A549 (cell line): ENCODE measurements around the gene EIF5. TPM values are rescaled to one million over a fixed set of nuclear protein-coding genes. Genes with fewer than 3 reads are reported as not detected.
A peak's percentile ranks its signal among the peaks of the same experiment; 100 is the strongest.

Experiments used
- ATAC-seq, 2 experiments: fragments of 200-7000 bp in 1 of 2; fragments of >200 bp in 1 of 2; cut with Nextera tagmentation in 1 of 2; cut with Tn5 transposase in 1 of 2; 3 replicates each; pipeline versions ENCODE4 v1.8.0 to v1.9.1; 2018 to 2020; ENCODE audit warnings: mild to moderate bottlenecking in 1 of 2, moderate library complexity in 1 of 2
- CTCF ChIA-PET: fragments of 300-600 bp; sonication (Branson Sonifier 250); formaldehyde crosslinking; extraction: SDS; loops from one replicate; lab custom pipeline; 2021; ENCODE audit warnings: antibody characterized with exemption, inconsistent platforms; lab: Yijun Ruan, JAX
- POLR2A ChIA-PET: fragments of 350-600 bp; formaldehyde crosslinking; extraction: SDS; loops from one replicate; lab custom pipeline; 2021; ENCODE audit warnings: antibody characterized with exemption, inconsistent platforms; lab: Yijun Ruan, JAX
- DNase-seq, 2 experiments: peaks; one replicate each; pipeline versions ENCODE4 v3.0.0 to v3.0.0-alpha.2; 2011 to 2016; ENCODE audit warnings: low read depth in 1 of 2, low spot score in 1 of 2
- FAIRE-seq: peaks from 2 replicates; lab custom pipeline; 2011; peaks lifted over from hg19 to GRCh38; lab: Jason Lieb, UNC
- H3K27ac ChIP-seq, 2 experiments: fragments of >200 bp; sonication (Bioruptor Twin); formaldehyde crosslinking; 3 replicates each; pipeline ENCODE4 v1.5.1; 2016 to 2017
- H3K4me1 ChIP-seq: fragments of >200 bp; sonication (Bioruptor Twin); formaldehyde crosslinking; 3 replicates; pipeline ENCODE4 v1.6.1; 2016
- H3K4me2 ChIP-seq: fragments of >200 bp; sonication (Bioruptor Twin); formaldehyde crosslinking; 3 replicates; pipeline ENCODE4 v1.6.1; 2016
- H3K4me3 ChIP-seq: fragments of >200 bp; sonication (Bioruptor Twin); formaldehyde crosslinking; 3 replicates; pipeline ENCODE4 v1.5.1; 2016
- H3K9me3 ChIP-seq: fragments of >200 bp; sonication (Bioruptor Twin); formaldehyde crosslinking; 3 replicates; pipeline ENCODE4 v1.6.1; 2016
- BHLHE40 ChIP-seq: IDR thresholded peaks from 2 replicates; pipeline ENCODE4 v1.6.1; 2012; ENCODE audit warnings: low read depth, low read length, inconsistent platforms
- CBX2 ChIP-seq: fragments of 200-600 bp; sonication (generic); IDR thresholded peaks from 2 replicates; pipeline ENCODE4 v1.6.1; 2016; ENCODE audit warnings: low read depth, mild to moderate bottlenecking, borderline replicate concordance
- CBX8 ChIP-seq: fragments of 200-600 bp; sonication (generic); IDR thresholded peaks from 2 replicates; pipeline ENCODE4 v1.6.1; 2016
- CEBPB ChIP-seq, 2 experiments: fragments of >200 bp in 1 of 2; sonication (Bioruptor Twin) in 1 of 2; formaldehyde crosslinking in 1 of 2; IDR thresholded peaks; 2 replicates each; pipeline ENCODE4 v1.6.1; 2012 to 2016
- CHD4 ChIP-seq: fragments of 200-600 bp; sonication (generic); IDR thresholded peaks from 2 replicates; pipeline ENCODE4 v1.6.1; 2016; ENCODE audit warnings: antibody characterized with exemption, mild to moderate bottlenecking, borderline replicate concordance
- EHF ChIP-seq: fragments of 250-450 bp; sonication (Bioruptor Pico); IDR thresholded peaks from 2 replicates; pipeline ENCODE4 v1.5.0; 2020; ENCODE audit warnings: mild to moderate bottlenecking
- MAX ChIP-seq: IDR thresholded peaks from 2 replicates; pipeline ENCODE4 v1.6.1; 2012
- NFE2L2 ChIP-seq: fragments of 150-350 bp; conservative IDR thresholded peaks from 2 replicates; pipeline ENCODE4 v1.6.1; 2014; ENCODE audit warnings: low read length
- NPAS2 ChIP-seq: fragments of 250-450 bp; sonication (Bioruptor Pico); IDR thresholded peaks from 2 replicates; pipeline ENCODE4 v1.8.0; 2022; ENCODE audit warnings: mild to moderate bottlenecking, moderate library complexity, borderline replicate concordance
- PHF8 ChIP-seq: fragments of 200-600 bp; sonication (generic); IDR thresholded peaks from 2 replicates; pipeline ENCODE4 v1.6.1; 2016; ENCODE audit warnings: low read depth, mild to moderate bottlenecking, antibody characterized with exemption, moderate library complexity, borderline replicate concordance
- POLR2A ChIP-seq: IDR thresholded peaks from 2 replicates; pipeline ENCODE4 v1.6.1; 2012; ENCODE audit warnings: mild to moderate bottlenecking, low read length
- POLR2AphosphoS2 ChIP-seq: conservative IDR thresholded peaks from 2 replicates; pipeline ENCODE4 v1.6.1; 2012; ENCODE audit warnings: low read length, improper control_type of control experiment, inconsistent platforms
- RARB ChIP-seq: fragments of 250-450 bp; sonication (Bioruptor Pico); IDR thresholded peaks from 2 replicates; pipeline ENCODE4 v1.8.0; 2021; ENCODE audit warnings: mild to moderate bottlenecking, moderate library complexity
- TFCP2L1 ChIP-seq: fragments of 250-450 bp; sonication (Bioruptor Pico); IDR thresholded peaks from 2 replicates; pipeline ENCODE4 v1.5.0; 2021; ENCODE audit warnings: mild to moderate bottlenecking
- ZSCAN20 ChIP-seq: fragments of 250-450 bp; sonication (Bioruptor Pico); IDR thresholded peaks from 2 replicates; pipeline ENCODE4 v1.8.0; 2022; ENCODE audit warnings: mild to moderate bottlenecking, moderate library complexity
- WGBS: methylation state at CpG from one replicate; pipeline ENCODE4 v1.1.6; 2017; ENCODE audit errors: missing lambda C conversion rate; 5-methylcytosine and 5-hydroxymethylcytosine counted together
- polyA plus RNA-seq, 4 experiments: library from polyadenylated mRNA; depleted of rRNA in 3 of 4; stranded (reverse); fragments of >200 nt; fragmentation: RNase III in 1 of 4; extraction: RNeasy Plus Mini Kit Qiagen cat#74134 plus additional on column Dnase treatment in 1 of 4; gene quantifications; 2 replicates in 3 of 4; 3 replicates in 1 of 4; pipeline ENCODE4 v1.2.3, GENCODE V29; 2011 to 2017
- TF ChIP-seq, protein P1 (sequence below): fragments of >200 bp; sonication (Bioruptor Twin); formaldehyde crosslinking; IDR thresholded peaks from 3 replicates; pipeline ENCODE4 v1.6.1; 2016
- TF ChIP-seq, protein P2 (sequence below): fragments of >200 bp; sonication (Bioruptor Twin); formaldehyde crosslinking; IDR thresholded peaks from 3 replicates; pipeline ENCODE4 v1.5.1; 2016
- TF ChIP-seq, protein P3 (sequence below): fragments of >200 bp; sonication (Bioruptor Twin); formaldehyde crosslinking; IDR thresholded peaks from 2 replicates; pipeline ENCODE4 v1.6.1; 2016

EIF5 gene
- polyA plus RNA-seq, 2 of the 4 experiments (the other 2 are of a cell fraction) = 276 to 591 TPM

DNA sequence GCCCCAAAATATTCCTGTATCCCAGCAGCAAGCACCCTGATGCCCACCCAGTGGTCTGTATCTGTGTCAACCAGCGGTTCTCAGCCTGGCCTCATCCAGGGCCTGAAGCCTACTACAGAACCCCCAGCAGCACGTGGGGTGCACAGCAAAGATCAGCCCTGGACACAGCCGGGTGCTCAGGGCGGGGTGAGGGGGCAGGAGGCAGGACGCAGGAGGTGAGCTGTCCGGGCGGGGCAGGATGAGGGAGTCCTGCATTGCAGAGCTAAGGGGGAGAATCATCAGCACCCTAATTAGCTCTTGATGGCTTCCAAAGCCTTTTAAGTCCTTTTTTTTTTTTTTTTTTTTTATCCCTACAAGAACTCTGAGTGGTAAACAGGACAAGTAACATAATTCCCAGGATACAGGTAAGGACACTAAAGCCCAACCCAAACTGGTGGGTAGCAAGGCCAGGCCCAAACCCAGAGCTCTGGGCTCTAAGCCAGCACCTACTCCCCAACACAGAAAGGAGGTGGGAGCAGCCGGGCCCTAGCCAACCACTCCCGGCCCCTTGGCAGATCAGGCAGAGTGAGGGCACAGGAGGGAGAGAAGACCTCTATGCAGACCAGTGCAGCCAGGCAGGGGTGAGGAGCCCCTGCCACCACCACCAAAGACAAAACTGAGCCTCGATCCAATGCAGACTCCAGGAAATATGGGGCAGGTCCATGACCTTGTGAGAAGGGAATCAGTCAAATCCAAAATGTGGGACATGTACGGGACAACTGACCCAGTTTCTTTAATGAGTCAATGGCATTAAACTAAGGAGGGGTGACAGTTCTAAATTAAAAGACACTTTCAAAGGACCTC lies 32.3 kb upstream of the EIF5 start:
- CTCF ChIA-PET = interaction anchor here (0.6 to 4.7 kb wide), 7 partner anchors 9 to 646 kb away, joined by 3 to 25 read pairs (median 4); no protein-coding TSS in a partner anchor
- POLR2A ChIA-PET = no interaction called here
- Histone ChIP-seq H3K4me3 (no peak overlapping the region), H3K27ac (peak overlapping the region; percentile 11 to 71; a peak in 4 of 6 replicates), H3K4me2 (peak overlapping the region; percentile 42), H3K4me1 (peaks cover 22% of the 10 kb centered on the region), H3K9me3 (no peaks in the 10 kb centered on the region)
- 59% methylated on average over 10 of the region's 11 CpGs for WGBS
- DNase-seq (no peak), ATAC-seq (peak; percentile 40 to 48; a peak in 2 of 6 replicates), FAIRE-seq (no peak)
- TF ChIP-seq EHF (no peak), NPAS2 (CRISPR knock-in tag) (no peak)

DNA sequence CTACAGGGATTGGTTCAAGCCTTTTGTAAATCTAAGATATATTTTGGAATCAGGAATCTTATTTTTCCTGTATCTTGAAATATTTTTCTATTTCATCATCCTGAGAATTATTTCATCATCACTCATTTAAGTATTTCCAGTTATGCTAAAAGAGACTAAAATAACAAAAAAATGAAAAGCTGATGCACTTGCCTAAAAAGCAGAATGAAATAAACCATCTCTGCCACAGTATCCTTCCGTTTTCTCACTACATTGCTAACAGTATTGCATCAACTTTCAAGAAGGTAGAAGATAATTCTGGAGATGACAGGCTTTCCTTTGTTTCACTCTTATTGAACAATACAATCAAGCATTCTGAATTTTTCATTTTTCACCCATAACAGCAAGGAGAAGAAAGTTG lies 31.1 kb upstream of the EIF5 start:
- Histone ChIP-seq H3K9me3 (no peaks in the 10 kb centered on the region), H3K4me1 (peaks cover 22% of the 10 kb centered on the region), H3K27ac (peak overlapping the region; percentile 41 to 56; a peak in 4 of 6 replicates), H3K4me2 (no peak overlapping the region), H3K4me3 (no peak overlapping the region)
- FAIRE-seq (no peak), ATAC-seq (no peak), DNase-seq (no peak)
- TF ChIP-seq, protein P1, sequence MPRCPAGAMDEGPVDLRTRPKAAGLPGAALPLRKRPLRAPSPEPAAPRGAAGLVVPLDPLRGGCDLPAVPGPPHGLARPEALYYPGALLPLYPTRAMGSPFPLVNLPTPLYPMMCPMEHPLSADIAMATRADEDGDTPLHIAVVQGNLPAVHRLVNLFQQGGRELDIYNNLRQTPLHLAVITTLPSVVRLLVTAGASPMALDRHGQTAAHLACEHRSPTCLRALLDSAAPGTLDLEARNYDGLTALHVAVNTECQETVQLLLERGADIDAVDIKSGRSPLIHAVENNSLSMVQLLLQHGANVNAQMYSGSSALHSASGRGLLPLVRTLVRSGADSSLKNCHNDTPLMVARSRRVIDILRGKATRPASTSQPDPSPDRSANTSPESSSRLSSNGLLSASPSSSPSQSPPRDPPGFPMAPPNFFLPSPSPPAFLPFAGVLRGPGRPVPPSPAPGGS = no peak
- TF ChIP-seq CHD4 = no peak
- TF ChIP-seq CEBPB (IDR thresholded peaks at IDR 0.05) = peak; percentile 53 to 59; a peak in 2 of 4 replicates
- no peak for TF ChIP-seq TFCP2L1
- ChIA-PET CTCF (interaction anchor here (1.0 to 2.7 kb wide), 2 partner anchors 11 to 88 kb away, joined by 3 to 20 read pairs; no protein-coding TSS in a partner anchor), POLR2A (no interaction called here)
- WGBS = 73% methylated on average over 1 of the region's 1 CpG

DNA sequence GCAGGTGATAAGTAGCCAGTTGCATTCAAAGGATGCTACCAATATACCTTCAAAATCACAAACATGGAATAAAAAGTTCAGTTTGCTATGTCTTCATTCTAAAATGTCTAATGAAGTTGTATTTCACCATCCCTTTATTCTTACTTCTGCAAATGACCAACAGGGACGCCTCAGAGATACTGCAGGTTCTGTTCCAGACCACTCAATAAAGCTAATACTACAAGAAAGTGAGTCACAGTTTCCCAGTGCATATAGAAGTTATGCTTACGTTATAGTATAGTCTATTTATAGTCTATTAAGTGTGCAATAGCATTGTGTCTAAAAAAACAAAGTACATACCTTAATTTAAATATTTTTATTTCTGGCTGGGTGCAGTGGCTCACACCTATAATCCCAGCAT lies 29.3 kb upstream of the EIF5 start:
- FAIRE-seq (no peak), ATAC-seq (no peak), DNase-seq (no peak)
- no peak for TF ChIP-seq EHF
- TF ChIP-seq MAX = no peak
- TF ChIP-seq CHD4 = no peak
- WGBS = 22% methylated on average over 2 of the region's 2 CpGs
- Histone ChIP-seq H3K9me3 (no peaks in the 10 kb centered on the region), H3K4me2 (no peak overlapping the region), H3K27ac (no peak overlapping the region), H3K4me1 (peaks cover 22% of the 10 kb centered on the region), H3K4me3 (no peak overlapping the region)
- ChIA-PET POLR2A (no interaction called here), CTCF (interaction anchor here (0.6 to 2.1 kb wide), 3 partner anchors 9 to 200 kb away, joined by 3 to 7 read pairs (median 6); no protein-coding TSS in a partner anchor)

DNA sequence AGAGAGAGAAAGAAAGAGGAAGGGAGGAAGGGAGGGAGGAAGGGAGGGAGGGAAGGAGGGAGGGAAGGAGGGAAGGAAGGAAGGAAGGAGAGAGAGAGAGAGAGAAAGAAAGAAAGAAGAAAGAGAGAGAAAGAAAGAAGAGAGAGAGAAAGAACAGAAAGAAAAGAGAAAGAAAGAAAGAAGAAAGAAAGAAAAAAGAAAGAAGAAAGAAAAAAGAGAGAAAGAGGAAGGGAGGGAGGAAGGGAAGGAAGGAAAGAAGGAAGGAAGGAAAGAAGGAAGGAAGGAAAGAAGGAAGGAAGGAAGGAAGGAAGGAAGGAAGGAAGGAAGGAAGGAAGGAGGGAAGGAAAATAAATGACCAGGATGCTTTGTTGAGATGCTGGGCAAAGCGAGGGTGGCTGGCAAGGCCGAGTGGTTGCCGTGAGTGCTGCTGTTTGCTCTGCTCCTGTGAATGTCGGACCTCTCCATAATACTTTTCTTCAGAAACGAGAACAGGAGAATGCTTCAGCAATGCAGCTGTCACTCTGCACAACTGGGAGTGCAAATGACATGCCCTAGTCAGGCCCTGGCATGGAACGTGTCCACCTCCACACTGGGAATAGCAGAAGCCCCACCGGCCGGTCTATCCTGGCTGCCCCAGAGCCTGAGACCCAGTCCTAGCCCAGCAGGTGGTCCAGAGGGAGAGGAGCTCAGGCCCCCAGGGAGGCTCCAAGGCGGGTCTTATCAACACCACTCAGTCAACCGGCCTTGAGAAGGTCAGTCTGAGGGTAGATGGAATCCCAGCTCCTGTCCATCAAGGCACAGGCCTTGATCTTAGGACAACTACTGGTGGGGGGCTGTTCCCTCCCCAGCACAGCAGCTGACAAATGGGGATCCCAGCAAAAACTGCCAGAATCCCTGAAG lies 25.1 kb upstream of the EIF5 start:
- ATAC-seq = 0 out of 6 replicates have a peak, but pooled peaks of 1 of the 2 experiments have one; percentile 24
- POLR2A ChIA-PET = no interaction called here
- H3K9me3 ChIP-seq = no peaks in the 10 kb centered on the region
- no peak overlapping the region for H3K4me3 ChIP-seq
- WGBS = 69% methylated on average over 10 of the region's 10 CpGs
- no peak overlapping the region for H3K27ac ChIP-seq
- H3K4me2 ChIP-seq = no peak overlapping the region
- no peak for TF ChIP-seq ZSCAN20
- TF ChIP-seq CBX2 = no peak
- TF ChIP-seq TFCP2L1 = no peak
- TF ChIP-seq CBX8 = no peak
- no peak for TF ChIP-seq POLR2A
- TF ChIP-seq, protein P2, sequence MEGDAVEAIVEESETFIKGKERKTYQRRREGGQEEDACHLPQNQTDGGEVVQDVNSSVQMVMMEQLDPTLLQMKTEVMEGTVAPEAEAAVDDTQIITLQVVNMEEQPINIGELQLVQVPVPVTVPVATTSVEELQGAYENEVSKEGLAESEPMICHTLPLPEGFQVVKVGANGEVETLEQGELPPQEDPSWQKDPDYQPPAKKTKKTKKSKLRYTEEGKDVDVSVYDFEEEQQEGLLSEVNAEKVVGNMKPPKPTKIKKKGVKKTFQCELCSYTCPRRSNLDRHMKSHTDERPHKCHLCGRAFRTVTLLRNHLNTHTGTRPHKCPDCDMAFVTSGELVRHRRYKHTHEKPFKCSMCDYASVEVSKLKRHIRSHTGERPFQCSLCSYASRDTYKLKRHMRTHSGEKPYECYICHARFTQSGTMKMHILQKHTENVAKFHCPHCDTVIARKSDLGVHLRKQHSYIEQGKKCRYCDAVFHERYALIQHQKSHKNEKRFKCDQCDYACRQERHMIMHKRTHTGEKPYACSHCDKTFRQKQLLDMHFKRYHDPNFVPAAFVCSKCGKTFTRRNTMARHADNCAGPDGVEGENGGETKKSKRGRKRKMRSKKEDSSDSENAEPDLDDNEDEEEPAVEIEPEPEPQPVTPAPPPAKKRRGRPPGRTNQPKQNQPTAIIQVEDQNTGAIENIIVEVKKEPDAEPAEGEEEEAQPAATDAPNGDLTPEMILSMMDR = no peak
- TF ChIP-seq POLR2AphosphoS2 = no peak
- TF ChIP-seq BHLHE40 = no peak
- TF ChIP-seq, protein P3, sequence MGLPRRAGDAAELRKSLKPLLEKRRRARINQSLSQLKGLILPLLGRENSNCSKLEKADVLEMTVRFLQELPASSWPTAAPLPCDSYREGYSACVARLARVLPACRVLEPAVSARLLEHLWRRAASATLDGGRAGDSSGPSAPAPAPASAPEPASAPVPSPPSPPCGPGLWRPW = no peak
- TF ChIP-seq RARB (CRISPR knock-in tag) = no peak
- no peak for TF ChIP-seq NFE2L2
- no peak for TF ChIP-seq PHF8
- no peaks in the 10 kb centered on the region for H3K4me1 ChIP-seq
- FAIRE-seq = no peak
- CTCF ChIA-PET = interaction anchor here (1.3 to 3.3 kb wide), 4 partner anchors 9 to 224 kb away, joined by 3 to 26 read pairs (median 6); no protein-coding TSS in a partner anchor
- no peak for DNase-seq
